T-helper 9 cell (primary cell): ENCODE results near the gene SFRP2.

Experiments
- DNase-seq: peaks from one replicate; pipeline ENCODE4 v3.0.0-alpha.2; 2020

Gene SFRP2

GRCh38 chr4:153766758-153767157, 22.1 kb downstream of the SFRP2 start:
- no peak for DNase-seq

- no peak for DNase-seq
Observed at GRCh38 chr4:153765894-153766293, 23.0 kb downstream of the SFRP2 start.

GRCh38 chr4:153764601-153765368, 24.1 kb downstream of the SFRP2 start:
- no peak for DNase-seq

GRCh38 chr4:153763404-153763803, 25.5 kb downstream of the SFRP2 start:
- DNase-seq: no peak

- no peak for DNase-seq
Observed at GRCh38 chr4:153759407-153760316, 29.2 kb downstream of the SFRP2 start, which contains the start of gene RNF175. TSS of gene RNF175 (minus strand) at chr4:153760024. CDS start at chr4:153759862, 162 bp downstream.

GRCh38 chr4:153758688-153759406, 30.0 kb downstream of the SFRP2 start:
- DNase-seq: no peak

- DNase-seq: no peak
Observed at GRCh38 chr4:153758136-153758535, 30.7 kb downstream of the SFRP2 start.

- DNase-seq: no peak
Observed at GRCh38 chr4:153757407-153757806, 31.5 kb downstream of the SFRP2 start.

- DNase-seq: no peak
Observed at GRCh38 chr4:153755186-153755585, 33.7 kb downstream of the SFRP2 start.

- peak; percentile 44 for DNase-seq
Observed at GRCh38 chr4:153750197-153750817, 38.6 kb downstream of the SFRP2 start.

- no peak for DNase-seq
Observed at GRCh38 chr4:153748378-153748777, 40.5 kb downstream of the SFRP2 start.

- DNase-seq: no peak
Observed at GRCh38 chr4:153747406-153747955, 41.4 kb downstream of the SFRP2 start.

- DNase-seq: no peak
Observed at GRCh38 chr4:153745651-153746050, 43.2 kb downstream of the SFRP2 start.

- DNase-seq: no peak
Observed at GRCh38 chr4:153741541-153741940, 47.3 kb downstream of the SFRP2 start.

- no peak for DNase-seq
Observed at GRCh38 chr4:153735906-153736461, 52.9 kb downstream of the SFRP2 start.

GRCh38 chr4:153733751-153734448, 55.0 kb downstream of the SFRP2 start:
- DNase-seq: no peak

GRCh38 chr4:153731239-153731638, 57.6 kb downstream of the SFRP2 start:
- DNase-seq: no peak
